ENCODE measurements around the gene WDR70.

WDR70 gene

DNA sequence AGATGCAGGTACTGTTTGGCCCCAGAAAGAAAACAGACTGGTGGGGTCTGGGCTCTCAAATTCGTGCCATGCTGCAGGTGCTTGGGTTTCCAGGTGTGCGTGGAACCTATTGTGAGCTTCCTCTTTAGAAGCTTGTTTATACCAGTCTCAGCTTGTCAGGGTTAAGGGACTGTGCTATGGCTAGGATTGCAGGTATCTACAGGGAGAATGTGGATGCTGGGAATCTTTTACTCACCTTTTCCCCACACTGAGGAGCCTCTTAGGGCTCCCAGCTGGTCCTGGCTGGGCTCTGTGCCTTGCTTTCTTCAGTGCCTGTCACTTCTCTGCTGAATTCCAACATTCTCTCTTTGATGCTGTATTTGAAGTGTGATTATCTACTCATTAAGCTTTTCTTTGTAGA is 111.8 kb downstream of the WDR70 start:
- Histone ChIP-seq H3F3A (ENCODE audit: insufficient read depth) (no peaks in the 10 kb centered on the region), H3K9me2 (replicated peaks; ENCODE audit: insufficient read depth, low read length) (no peaks in the 10 kb centered on the region), H3K9ac (ENCODE audit: low read length) (no peak overlapping the region), H3K36me3 (ENCODE audit: low read length) (no peaks in the 10 kb centered on the region), H3K9me3 (ENCODE audit: insufficient read depth, low read length) (no peaks in the 10 kb centered on the region), H3K27me3 (ENCODE audit: low read length) (no peaks in the 10 kb centered on the region), H3K4me3 (ENCODE audit: insufficient read depth, low read length, poor library complexity, severe bottlenecking) (no peak overlapping the region), H3K4me2 (ENCODE audit: low read depth, low read length, poor library complexity, severe bottlenecking) (no peak overlapping the region), H4K20me1 (ENCODE audit: low read depth, low read length) (no peaks in the 10 kb centered on the region), H2AFZ (ENCODE audit: low read depth, low read length, severe bottlenecking) (no peak overlapping the region), H3K79me2 (ENCODE audit: insufficient read depth, low read length) (no peaks in the 10 kb centered on the region), H3K27ac (ENCODE audit: low read depth, low read length) (no peak overlapping the region)
- TF ChIP-seq EZH2phosphoT487 (conservative IDR thresholded peaks at IDR 0.05; ENCODE audit: low read length), result no peak
- TF ChIP-seq, protein P1, sequence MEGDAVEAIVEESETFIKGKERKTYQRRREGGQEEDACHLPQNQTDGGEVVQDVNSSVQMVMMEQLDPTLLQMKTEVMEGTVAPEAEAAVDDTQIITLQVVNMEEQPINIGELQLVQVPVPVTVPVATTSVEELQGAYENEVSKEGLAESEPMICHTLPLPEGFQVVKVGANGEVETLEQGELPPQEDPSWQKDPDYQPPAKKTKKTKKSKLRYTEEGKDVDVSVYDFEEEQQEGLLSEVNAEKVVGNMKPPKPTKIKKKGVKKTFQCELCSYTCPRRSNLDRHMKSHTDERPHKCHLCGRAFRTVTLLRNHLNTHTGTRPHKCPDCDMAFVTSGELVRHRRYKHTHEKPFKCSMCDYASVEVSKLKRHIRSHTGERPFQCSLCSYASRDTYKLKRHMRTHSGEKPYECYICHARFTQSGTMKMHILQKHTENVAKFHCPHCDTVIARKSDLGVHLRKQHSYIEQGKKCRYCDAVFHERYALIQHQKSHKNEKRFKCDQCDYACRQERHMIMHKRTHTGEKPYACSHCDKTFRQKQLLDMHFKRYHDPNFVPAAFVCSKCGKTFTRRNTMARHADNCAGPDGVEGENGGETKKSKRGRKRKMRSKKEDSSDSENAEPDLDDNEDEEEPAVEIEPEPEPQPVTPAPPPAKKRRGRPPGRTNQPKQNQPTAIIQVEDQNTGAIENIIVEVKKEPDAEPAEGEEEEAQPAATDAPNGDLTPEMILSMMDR (IDR thresholded peaks at IDR 0.05; ENCODE audit: insufficient read depth, low read length, poor library complexity, severe bottlenecking), result no peak

DNA sequence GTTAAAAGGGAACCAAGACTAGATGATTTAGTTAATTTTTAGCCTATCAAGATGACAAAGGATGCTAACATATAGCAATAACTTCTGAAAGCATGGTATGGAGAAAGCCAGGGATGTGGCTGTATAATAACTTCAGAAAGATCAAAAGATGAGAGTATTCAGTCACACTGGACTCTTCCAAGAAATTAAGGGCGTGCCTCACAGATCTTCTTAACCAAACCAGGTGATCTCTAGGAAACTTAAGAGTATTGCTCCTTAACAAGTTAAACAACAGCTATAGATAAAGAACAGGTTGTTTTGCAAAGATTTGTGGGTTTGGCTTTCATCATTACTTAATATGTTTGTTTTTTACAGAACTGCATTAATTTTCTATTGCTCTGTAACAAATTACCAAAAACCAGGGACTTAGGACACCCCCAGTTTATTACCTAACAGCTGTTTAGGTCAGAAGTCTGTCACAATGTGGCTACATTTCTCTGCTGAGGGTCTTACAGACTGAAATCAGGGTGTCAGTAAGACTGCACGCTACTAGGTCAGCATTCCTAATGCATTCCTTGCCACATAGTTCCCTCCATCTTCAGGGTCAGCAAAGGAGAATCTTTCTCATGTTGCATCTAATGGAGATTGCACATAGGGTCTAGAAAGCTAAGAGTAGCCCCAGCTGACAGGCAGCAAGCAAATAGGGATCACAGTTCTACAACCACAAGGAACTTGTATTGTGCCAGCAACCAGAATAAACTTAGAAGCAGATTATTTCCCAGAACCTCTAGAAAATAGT is 113.8 kb downstream of the WDR70 start:
- Histone ChIP-seq H3K79me2 (ENCODE audit: insufficient read depth, low read length) (no peaks in the 10 kb centered on the region), H3K4me3 (ENCODE audit: insufficient read depth, low read length, poor library complexity, severe bottlenecking) (no peak overlapping the region), H3K9me2 (replicated peaks; ENCODE audit: insufficient read depth, low read length) (no peaks in the 10 kb centered on the region), H2AFZ (ENCODE audit: low read depth, low read length, severe bottlenecking) (no peak overlapping the region), H3F3A (ENCODE audit: insufficient read depth) (no peaks in the 10 kb centered on the region), H3K4me2 (ENCODE audit: low read depth, low read length, poor library complexity, severe bottlenecking) (no peak overlapping the region), H3K9ac (ENCODE audit: low read length) (no peak overlapping the region), H3K9me3 (ENCODE audit: insufficient read depth, low read length) (no peaks in the 10 kb centered on the region), H3K36me3 (ENCODE audit: low read length) (no peaks in the 10 kb centered on the region), H3K27me3 (ENCODE audit: low read length) (no peaks in the 10 kb centered on the region), H3K27ac (ENCODE audit: low read depth, low read length) (no peak overlapping the region), H4K20me1 (ENCODE audit: low read depth, low read length) (no peaks in the 10 kb centered on the region)
- TF ChIP-seq, protein P1 (IDR thresholded peaks at IDR 0.05; ENCODE audit: insufficient read depth, low read length, poor library complexity, severe bottlenecking), result no peak
- TF ChIP-seq EZH2phosphoT487 (conservative IDR thresholded peaks at IDR 0.05; ENCODE audit: low read length), result no peak

DNA sequence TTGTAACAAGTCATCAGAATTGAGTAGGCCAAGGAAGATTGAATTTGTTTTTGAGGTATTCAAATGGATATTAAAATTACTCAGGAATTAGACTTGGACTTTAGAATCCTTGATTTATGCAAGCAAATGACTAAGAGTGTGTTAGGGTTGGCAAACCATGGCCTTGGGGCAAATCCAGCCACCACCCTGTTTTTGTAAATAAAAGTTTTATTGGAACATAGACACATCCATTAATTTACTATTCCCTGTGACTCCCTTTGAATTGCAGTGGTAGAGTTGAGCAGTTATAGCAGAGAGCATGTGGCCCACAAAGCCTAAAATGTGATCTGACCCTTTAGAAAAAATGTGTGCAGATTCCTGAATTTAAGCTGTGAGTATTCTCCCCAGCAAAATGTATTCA is 115.6 kb downstream of the WDR70 start:
- no peak overlapping the region for H3K27ac ChIP-seq (ENCODE audit: low read depth, low read length)

More for the DNA sequence above, 115.6 kb downstream of the WDR70 start:
- H4K20me1 ChIP-seq (ENCODE audit: low read depth, low read length), result no peaks in the 10 kb centered on the region
- TF ChIP-seq EZH2phosphoT487 (conservative IDR thresholded peaks at IDR 0.05; ENCODE audit: low read length), result no peak
- TF ChIP-seq, protein P1 (IDR thresholded peaks at IDR 0.05; ENCODE audit: insufficient read depth, low read length, poor library complexity, severe bottlenecking), result no peak
- H3K27me3 ChIP-seq (ENCODE audit: low read length), result no peaks in the 10 kb centered on the region
- no peaks in the 10 kb centered on the region for H3K79me2 ChIP-seq (ENCODE audit: insufficient read depth, low read length)
- H3K4me3 ChIP-seq (ENCODE audit: insufficient read depth, low read length, poor library complexity, severe bottlenecking), result no peak overlapping the region
- no peaks in the 10 kb centered on the region for H3F3A ChIP-seq (ENCODE audit: insufficient read depth)
- H3K9me2 ChIP-seq (replicated peaks; ENCODE audit: insufficient read depth, low read length), result no peaks in the 10 kb centered on the region
- H3K4me2 ChIP-seq (ENCODE audit: low read depth, low read length, poor library complexity, severe bottlenecking), result no peak overlapping the region
- no peak overlapping the region for H3K9ac ChIP-seq (ENCODE audit: low read length)
- H3K36me3 ChIP-seq (ENCODE audit: low read length), result no peaks in the 10 kb centered on the region
- no peaks in the 10 kb centered on the region for H3K9me3 ChIP-seq (ENCODE audit: insufficient read depth, low read length)
- no peak overlapping the region for H2AFZ ChIP-seq (ENCODE audit: low read depth, low read length, severe bottlenecking)
